ENCODE measurements around the gene WDFY3. TPM values are rescaled to one million over a fixed set of nuclear protein-coding genes. Genes with fewer than 3 reads are reported as not detected.
"Not testable (repeated sequence)": the region's sequence is repeated elsewhere in the genome, so short reads cannot be mapped to it uniquely, and the experiment has no call there.

WDFY3 gene
- polyA plus RNA-seq, 1 of the 3 experiments (the other 2 are of a cell fraction): 13.8 TPM

- H3K4me2 ChIP-seq: no peak overlapping the region
- H3K4me3 ChIP-seq (ENCODE audit: low read depth in 2 of 2, low read length in 1 of 2): no peak overlapping the region
- no peaks in the 10 kb centered on the region for H3K9me3 ChIP-seq
- no peak for DNase-seq
- H3K9me2 ChIP-seq: no peaks in the 10 kb centered on the region
- TF ChIP-seq REST (IDR thresholded peaks at IDR 0.05; ENCODE audit: low read depth, low read length) (no peak), MEF2A (IDR thresholded peaks at IDR 0.05; ENCODE audit: borderline replicate concordance, low read depth) (no peak), SMC3 (IDR thresholded peaks at IDR 0.05; ENCODE audit: low read depth, low read length) (no peak), EZH2phosphoT487 (IDR thresholded peaks at IDR 0.05; ENCODE audit: borderline replicate concordance, low read depth) (no peak), RXRA (IDR thresholded peaks at IDR 0.05; ENCODE audit: borderline replicate concordance, low read depth) (no peak), POLR2AphosphoS5 (IDR thresholded peaks at IDR 0.05; ENCODE audit: low read depth, low read length) (no peak), MXI1 (IDR thresholded peaks at IDR 0.05; ENCODE audit: low read depth, low read length) (no peak), YY1 (IDR thresholded peaks at IDR 0.05; ENCODE audit: low read depth) (no peak), RAD21 (IDR thresholded peaks at IDR 0.05; ENCODE audit: low read length) (no peak)
- peaks cover 0 to 15% of the 10 kb centered on the region in 2 experiments; a peak in 2 of 4 replicates for H3K4me1 ChIP-seq (ENCODE audit: control insufficient read depth in 1 of 2, insufficient read depth in 2 of 2, low read depth in 1 of 2, low read length in 1 of 2)
- no peaks in the 10 kb centered on the region for H3K27me3 ChIP-seq (ENCODE audit: insufficient read depth)
- 100% methylated on average over 1 of the region's 1 CpG for WGBS (ENCODE audit: low lambda C conversion rate)
- no peaks in the 10 kb centered on the region for H4K20me1 ChIP-seq (ENCODE audit: insufficient read depth)
- POLR2A ChIA-PET: no interaction called here
- H3K79me2 ChIP-seq (ENCODE audit: insufficient read depth): no peaks in the 10 kb centered on the region
- no peak overlapping the region for H3K27ac ChIP-seq (ENCODE audit: low read depth in 2 of 2, low read length in 1 of 2)
- no peak overlapping the region for H2AFZ ChIP-seq (ENCODE audit: low read depth)
- no peak overlapping the region for H3K9ac ChIP-seq
- peaks cover 47 to 48% of the 10 kb centered on the region in 2 experiments for H3K36me3 ChIP-seq (replicated peaks in 1 of 2; ENCODE audit: control insufficient read depth in 1 of 2, insufficient read depth in 2 of 2, low read length in 1 of 2)
- H3F3A ChIP-seq (replicated peaks; ENCODE audit: insufficient read depth): peaks cover 14% of the 10 kb centered on the region
- CTCF ChIA-PET: no interaction called here
These were observed 297.3 kb downstream of the WDFY3 start for GRCh38 chr4:84669201-84669600.

GRCh38 chr4:84666439-84666838, 300.1 kb downstream of the WDFY3 start:
- no peak for TF ChIP-seq MEF2A (IDR thresholded peaks at IDR 0.05; ENCODE audit: borderline replicate concordance, low read depth)
- POLR2A ChIA-PET: no interaction called here

GRCh38 chr4:84664767-84665166, 301.7 kb downstream of the WDFY3 start:
- 100% methylated on average over 2 of the region's 19 CpGs for WGBS (ENCODE audit: low lambda C conversion rate)
- H3K4me2 ChIP-seq; H3K79me2 ChIP-seq (ENCODE audit: insufficient read depth); H3K9me2 ChIP-seq; H3K9ac ChIP-seq; H2AFZ ChIP-seq (ENCODE audit: low read depth); POLR2A ChIA-PET; H3K4me1 ChIP-seq (ENCODE audit: control insufficient read depth in 1 of 2, insufficient read depth in 2 of 2, low read depth in 1 of 2, low read length in 1 of 2); H3K27ac ChIP-seq (ENCODE audit: low read depth in 2 of 2, low read length in 1 of 2); CTCF ChIA-PET; H3K9me3 ChIP-seq; H4K20me1 ChIP-seq (ENCODE audit: insufficient read depth); H3F3A ChIP-seq (replicated peaks; ENCODE audit: insufficient read depth); H3K27me3 ChIP-seq (ENCODE audit: insufficient read depth); H3K4me3 ChIP-seq (ENCODE audit: low read depth in 2 of 2, low read length in 1 of 2); DNase-seq: not testable (repeated sequence)
- H3K36me3 ChIP-seq (replicated peaks in 1 of 2; ENCODE audit: control insufficient read depth in 1 of 2, insufficient read depth in 2 of 2, low read length in 1 of 2): peaks cover 17 to 18% of the 10 kb centered on the region in 2 experiments

More at GRCh38 chr4:84666439-84666838, 300.1 kb downstream of the WDFY3 start:
- no peak overlapping the region for H3K9ac ChIP-seq
- no peak overlapping the region for H2AFZ ChIP-seq (ENCODE audit: low read depth)
- WGBS (ENCODE audit: low lambda C conversion rate): 94% methylated on average over 1 of the region's 1 CpG
- no peak overlapping the region for H3K4me3 ChIP-seq (ENCODE audit: low read depth in 2 of 2, low read length in 1 of 2)
- peaks cover 32% of the 10 kb centered on the region in 2 experiments for H3K36me3 ChIP-seq (replicated peaks in 1 of 2; ENCODE audit: control insufficient read depth in 1 of 2, insufficient read depth in 2 of 2, low read length in 1 of 2)
- H3K4me2 ChIP-seq: no peak overlapping the region
- H3K9me2 ChIP-seq: no peaks in the 10 kb centered on the region
- DNase-seq: no peak
- no peaks in the 10 kb centered on the region for H3K79me2 ChIP-seq (ENCODE audit: insufficient read depth)
- no peaks in the 10 kb centered on the region for H4K20me1 ChIP-seq (ENCODE audit: insufficient read depth)
- H3K9me3 ChIP-seq: no peaks in the 10 kb centered on the region
- H3K4me1 ChIP-seq (ENCODE audit: control insufficient read depth in 1 of 2, insufficient read depth in 2 of 2, low read depth in 1 of 2, low read length in 1 of 2): no peaks in the 10 kb centered on the region
- no peaks in the 10 kb centered on the region for H3F3A ChIP-seq (replicated peaks; ENCODE audit: insufficient read depth)
- H3K27ac ChIP-seq (ENCODE audit: low read depth in 2 of 2, low read length in 1 of 2): no peak overlapping the region
- H3K27me3 ChIP-seq (ENCODE audit: insufficient read depth): no peaks in the 10 kb centered on the region
- CTCF ChIA-PET: interaction anchor here (0.6 kb wide), 1 partner anchor 21 kb away, joined by 3 read pairs; no protein-coding TSS in a partner anchor

Data from SK-N-SH (cell line).